Cardiac septum (tissue), 1 donor: ENCODE measurements around the gene ASAP2. TPM values are rescaled to one million over a fixed set of nuclear protein-coding genes. Genes with fewer than 3 reads are reported as not detected.

ENCODE experiments used
- DNase-seq: peaks from one replicate; pipeline ENCODE4 v3.0.0-alpha.2; 2020; ENCODE audit warnings: low spot score
- intact Hi-C: fragments of 100-400 bp; cut with DNase I; formaldehyde crosslinking; loops from one replicate; pipeline ENCODE4 v1.14.0; 2022
- long read RNA-seq: library from polyadenylated mRNA; unstranded; transcript quantifications from one replicate; pipeline ENCODE4 v2.0.0, GENCODE V29; 2021
- total RNA-seq: library from RNA; stranded (reverse); fragmentation: NEBNext Ultra II Directional; extraction: Animal tissue kit (Norgen Biotek cat#: 25700); gene quantifications from one replicate; pipeline ENCODE4 v1.2.1, GENCODE V29; 2021
- donor health status: DM: no; HTN: no; CAD: no.

Gene ASAP2
- 11.8 TPM for total RNA-seq
- long read RNA-seq, full-length matches to known transcripts: 3 of 13 reads
- long read RNA-seq, partial matches to known transcripts: 7 of 13 reads
- long read RNA-seq, other reads (novel, unspliced or antisense): 3 of 13 reads

DNA sequence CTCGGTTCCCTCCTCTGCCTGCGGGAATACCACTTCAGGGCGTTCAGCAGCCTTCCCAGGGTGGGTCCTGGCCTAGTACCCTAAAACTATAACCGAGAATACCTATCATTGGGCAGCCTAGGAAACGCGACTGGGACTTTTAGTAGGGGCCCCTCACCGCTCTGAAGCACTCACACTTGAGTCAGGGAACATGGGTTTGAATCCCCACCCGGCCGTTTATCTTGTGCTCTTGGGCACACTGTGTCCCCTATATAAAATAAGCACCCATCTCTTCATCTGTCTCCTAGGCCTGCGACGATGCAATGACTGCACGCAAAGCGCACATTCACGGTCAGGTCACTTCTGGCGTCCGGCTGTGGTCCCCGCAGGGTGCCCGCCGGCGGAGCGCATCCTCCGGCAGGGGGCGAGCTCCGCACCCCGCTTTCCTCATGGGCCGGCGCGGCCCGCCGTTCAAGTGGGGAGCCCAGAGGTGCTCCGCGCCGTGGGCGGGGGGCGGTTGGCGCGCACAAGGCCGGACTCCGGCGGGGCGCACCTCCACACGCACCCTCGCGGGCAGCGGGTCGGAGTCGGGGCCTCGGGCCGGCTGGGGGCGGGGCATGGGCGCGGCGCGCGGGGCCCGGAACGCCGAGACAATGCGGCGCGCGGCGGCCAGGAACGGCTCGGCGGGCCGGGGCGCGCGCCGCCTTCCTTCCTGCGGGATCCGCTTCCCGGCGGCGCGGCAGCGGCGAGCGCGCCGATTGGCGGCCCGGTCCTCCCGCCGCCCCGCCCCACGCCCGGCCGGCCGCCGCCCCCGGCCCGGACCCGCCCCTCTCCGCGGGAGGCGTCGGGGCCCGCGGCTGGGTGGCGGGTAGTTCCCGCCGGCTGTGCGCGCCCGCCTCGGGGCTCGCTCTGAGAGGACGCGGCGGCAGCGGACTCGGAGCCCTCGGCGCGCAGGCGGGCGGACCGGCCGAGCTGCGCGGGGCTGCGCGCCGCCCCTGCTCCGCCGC, at the start of gene ASAP2:
Gene ASAP2 (plus strand): TSS at position 850 of the 986 bp plus-strand sequence. CDS start 293 bp downstream, outside the sequence.
- DNase-seq: peak; percentile 87
- intact Hi-C loops: loop anchor here (5.0 kb wide), 4 partner anchors 56 to 216 kb away; partner anchors contain the start of genes CPSF3 and ITGB1BP1

DNA sequence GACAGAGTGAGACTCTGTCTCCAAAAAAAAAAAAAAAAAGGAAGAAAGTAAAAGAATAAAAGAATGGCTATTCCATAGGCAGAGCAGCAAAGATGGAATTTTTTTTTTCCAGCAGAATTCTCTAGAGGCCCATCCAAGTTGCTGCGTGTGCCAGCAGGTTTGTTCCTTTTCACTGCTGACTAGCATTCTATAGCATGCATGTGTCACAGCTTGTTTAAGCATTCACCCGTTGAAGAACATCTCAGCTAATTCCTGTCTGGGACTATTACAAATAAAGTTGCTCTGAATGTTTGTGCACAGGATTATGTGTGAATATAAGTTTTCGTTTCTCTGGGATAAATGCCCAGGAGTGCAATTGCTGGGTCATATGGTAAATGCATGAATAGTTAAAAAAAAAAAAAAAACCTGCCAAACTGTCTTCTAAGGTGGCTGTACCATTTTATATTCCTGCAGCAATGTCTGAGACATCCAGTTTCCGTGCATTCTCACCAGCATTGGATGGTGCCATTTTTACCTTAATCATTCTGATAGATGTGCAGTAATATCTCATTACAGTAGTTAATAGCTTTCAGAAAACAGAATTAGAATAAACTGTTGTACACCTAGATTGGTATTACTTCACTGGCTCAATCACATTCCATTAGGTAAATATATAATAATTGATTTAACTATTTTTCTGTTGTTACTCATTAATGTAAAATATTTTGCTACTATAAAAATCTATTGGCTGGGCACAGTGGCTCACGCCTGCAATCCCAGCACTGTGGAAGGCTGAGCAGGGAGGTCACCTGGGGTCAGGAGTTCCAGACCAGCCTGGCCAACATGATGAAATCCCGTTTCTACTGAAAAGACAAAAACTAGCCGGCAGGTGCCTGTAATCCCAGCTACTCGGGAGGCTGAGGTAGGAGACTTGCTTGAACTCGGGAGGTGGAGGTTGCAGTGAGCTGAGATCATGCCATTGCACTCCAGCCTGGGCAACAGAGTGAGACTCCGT, 47.5 kb upstream of the ASAP2 start:
- no peak for DNase-seq
- intact Hi-C loops: no loop called here

DNA sequence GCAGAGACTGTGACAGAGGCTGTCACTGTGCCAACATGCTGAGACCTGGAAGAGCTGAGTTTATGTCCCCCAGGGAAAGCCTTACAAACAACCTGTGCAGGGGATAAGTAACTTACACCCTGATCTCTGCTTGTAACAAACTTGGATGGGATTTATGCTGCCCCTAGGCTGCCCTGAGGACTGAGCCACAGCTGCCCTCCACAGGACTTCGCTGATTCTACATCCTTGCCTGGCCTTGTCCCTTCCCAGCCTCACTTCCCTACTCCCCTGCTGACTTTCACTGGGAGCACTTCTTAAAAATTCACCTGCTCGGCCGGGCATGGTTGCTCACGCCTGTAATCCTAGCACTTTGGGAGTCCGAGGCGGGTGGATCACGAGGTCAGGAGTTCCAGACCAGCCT, 45.9 kb upstream of the ASAP2 start:
- DNase-seq: no peak
- intact Hi-C loops: no loop called here

DNA sequence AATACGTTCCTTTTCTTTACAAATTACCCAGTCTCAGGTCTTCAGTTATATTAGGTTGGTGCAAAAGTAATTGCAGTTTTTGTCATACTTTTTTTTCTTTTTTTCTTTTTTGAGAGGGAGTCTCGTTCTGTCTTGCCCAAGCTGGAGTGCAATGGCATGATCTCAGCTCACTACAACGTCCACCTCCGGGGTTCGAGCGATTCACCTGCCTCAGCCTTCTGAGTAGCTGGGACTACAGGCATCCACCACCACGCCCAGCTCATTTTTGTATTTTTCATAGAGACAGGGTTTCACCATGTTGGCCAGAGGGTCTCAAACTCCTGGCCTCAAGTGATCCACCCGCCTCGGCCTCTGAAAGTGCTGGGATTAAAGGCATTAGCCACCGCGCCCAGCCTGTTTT, 43.8 kb upstream of the ASAP2 start:
- intact Hi-C loops: no loop called here

DNA sequence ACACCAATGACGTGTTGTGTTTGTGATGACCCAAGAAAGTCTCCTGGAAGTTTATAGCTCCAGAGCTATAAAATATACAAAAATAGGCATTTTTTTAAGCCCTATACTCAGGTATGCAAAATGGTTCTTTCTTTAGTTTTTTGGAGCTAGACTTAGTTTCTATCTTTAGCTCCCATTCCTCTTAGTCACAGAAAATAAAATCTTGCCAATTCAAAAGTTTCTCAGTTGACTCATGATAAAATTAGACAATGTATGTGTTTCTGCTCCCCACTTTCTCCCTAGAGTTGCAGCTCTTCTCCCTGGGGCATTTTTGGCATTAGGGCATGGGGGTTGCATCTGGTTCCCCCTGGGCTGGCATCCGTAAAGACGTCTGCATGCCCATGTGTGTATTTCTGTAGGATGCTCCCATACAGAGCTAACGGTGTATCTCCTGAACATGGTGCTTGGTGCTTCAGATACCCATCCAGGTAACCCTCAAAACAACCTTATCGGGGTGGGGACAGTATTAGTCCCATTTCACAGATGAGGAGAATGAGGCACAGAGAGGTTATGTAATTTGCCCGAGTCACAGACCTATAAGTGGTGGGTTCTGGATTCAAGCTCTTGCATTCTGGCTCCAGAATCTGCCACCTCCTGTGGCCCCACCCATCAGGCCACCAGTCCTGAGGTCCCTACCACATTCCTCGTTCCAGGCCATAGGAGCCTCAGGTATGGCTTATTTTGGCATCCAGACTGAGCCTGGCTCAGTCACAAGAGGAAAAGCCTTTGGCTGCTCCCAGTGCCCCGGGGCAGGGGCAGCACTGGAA, 43.1 kb upstream of the ASAP2 start:
- no peak for DNase-seq
- intact Hi-C loops: no loop called here

More for the DNA sequence above, 43.8 kb upstream of the ASAP2 start:
- DNase-seq: no peak

DNA sequence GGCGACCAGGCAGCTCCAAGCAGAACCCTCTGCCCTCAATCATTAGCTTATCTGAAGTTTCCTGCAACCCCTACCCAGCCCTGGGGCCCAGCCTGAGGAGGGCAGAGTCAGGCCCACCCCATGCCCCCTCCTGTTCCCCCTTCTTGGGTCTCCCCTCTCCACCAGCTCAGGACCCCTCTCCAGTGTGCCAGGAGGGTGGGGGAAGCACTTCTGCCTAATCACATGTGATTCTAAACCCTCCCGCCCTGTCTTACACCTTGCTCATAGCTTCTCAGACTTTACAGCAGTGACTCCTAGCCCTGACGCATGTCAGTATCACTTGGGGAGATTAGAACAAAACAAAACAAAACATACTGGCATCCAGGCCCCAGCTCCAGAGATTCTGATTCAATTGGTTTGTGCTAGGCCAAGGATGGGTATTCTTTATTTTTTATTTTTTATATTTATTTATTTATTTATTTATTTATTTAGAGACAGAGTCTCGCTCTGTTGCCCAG, 42.5 kb upstream of the ASAP2 start:
- DNase-seq: no peak
- intact Hi-C loops: no loop called here

DNA sequence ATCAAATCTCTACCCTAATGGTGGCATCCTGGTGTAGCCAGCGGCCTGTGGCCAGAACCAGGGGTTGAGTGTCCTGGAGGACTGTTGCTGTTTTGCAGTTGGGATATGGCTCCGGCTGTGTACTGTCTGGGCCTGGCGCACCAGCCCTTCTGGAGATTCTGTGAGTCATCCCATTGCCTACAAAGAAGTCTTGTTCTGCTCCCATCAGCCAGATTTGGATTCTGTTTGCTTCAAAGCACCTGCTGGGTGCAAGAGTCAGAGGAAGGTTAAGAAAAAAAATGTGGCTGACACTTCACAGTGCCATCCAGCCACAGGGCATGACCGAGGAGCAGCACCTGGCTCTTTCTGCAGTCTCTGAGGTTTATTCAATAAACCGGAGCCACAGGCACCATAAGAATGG, 41.0 kb upstream of the ASAP2 start:
- intact Hi-C loops: no loop called here
- no peak for DNase-seq

DNA sequence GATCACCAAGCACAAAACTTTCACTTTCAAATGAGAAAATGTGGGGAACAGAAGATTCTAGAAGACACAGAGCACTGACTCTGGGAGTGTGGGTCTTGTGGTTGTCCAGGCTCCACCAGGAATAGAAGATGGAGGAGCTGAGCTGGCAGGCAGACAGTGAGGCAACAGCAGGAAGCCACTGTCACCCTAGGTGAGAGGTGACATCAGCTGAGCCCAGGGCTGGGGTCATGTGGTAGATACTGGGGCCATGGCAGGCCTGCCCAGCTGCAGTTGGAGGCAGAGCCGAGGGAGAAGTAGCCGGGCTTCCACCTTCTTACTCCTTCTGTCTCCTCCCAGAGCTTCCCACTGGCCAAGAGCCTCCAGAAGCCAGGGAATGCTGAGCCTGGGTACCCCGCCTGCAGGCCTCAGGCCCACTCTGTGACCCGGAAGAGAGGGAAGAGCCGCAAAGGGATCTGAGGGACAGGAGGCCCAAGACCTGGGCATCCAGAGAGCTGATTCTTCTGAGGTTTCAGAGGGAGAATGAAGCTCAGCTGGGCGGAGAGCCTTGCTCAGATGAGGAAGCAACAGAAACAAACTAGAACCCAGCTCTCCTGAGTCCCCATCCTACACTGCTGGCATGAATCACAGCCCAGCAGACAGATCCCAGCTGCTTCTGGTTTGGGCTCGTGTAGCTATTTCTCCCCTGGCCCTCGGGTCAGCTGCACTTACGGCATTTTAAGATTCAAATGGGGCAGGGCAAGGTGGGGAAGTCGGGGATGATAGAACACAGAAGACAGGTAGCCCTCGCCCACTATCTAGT, 39.8 kb upstream of the ASAP2 start:
- intact Hi-C loops: no loop called here
- DNase-seq: no peak

DNA sequence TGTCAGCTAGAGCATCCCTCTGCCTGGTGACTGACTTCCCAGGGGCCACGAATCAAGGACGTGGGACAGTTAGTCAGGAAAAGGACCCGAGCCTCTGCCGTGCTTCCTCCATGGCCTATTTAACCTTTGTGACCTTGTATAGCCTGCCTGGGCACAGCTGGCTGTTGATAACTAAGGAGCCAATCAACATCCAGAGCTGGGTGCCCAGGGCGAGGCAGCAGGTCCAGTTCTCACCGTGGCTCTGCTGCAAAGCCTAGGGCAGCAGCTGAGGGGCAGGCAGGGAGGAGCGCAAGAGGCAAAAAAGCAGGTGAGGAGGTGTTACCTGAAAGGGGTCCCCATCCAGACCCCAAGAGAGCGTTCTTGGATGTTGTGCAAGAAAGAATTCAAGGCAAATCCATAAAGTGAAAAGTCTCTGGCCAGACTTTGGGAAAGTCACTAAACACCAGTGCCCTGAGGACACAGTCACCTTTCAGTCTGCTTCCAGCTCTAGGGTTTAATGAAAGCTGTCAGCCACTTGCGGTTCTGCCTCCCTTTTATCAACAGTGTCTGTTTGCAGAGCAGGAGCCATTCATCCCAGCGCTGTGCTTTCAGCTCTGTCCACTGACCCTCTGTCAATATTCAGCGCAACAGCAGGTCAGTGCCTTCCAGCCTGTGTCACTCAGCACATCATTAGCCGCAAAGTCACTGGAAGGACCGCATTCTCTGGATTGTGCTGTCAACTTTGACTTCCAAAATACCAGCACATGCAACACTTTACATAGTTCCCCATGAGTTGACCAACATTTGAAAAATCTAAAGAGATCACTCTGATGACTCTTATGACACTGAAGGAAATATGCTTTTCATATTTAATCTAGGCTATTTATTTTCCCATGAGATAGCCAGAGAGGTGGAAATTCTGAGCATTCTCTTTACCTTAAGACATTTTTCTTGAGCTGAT, 38.6 kb upstream of the ASAP2 start:
- no peak for DNase-seq
- intact Hi-C loops: no loop called here

DNA sequence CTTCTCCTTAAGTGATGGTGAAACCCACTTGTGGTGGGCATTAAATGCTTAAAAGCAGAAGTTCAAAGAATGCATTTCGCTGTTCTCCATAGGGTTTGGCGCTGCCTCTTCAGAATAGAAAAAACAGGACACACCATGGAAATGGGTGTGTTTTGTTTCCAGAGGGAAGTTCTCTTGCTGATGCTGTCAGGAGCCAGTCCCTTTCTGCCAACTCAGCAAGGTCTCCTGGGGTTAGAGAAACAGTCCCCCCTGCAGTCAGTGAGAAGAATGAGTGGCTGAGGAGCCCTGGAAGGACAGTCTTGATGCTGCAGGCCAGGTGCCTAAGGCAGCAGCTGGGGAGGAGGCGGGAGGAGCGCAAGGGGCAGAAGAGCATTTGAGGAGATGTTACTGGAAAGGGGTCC, 37.8 kb upstream of the ASAP2 start:
- intact Hi-C loops: no loop called here
- peak; percentile 59 for DNase-seq

DNA sequence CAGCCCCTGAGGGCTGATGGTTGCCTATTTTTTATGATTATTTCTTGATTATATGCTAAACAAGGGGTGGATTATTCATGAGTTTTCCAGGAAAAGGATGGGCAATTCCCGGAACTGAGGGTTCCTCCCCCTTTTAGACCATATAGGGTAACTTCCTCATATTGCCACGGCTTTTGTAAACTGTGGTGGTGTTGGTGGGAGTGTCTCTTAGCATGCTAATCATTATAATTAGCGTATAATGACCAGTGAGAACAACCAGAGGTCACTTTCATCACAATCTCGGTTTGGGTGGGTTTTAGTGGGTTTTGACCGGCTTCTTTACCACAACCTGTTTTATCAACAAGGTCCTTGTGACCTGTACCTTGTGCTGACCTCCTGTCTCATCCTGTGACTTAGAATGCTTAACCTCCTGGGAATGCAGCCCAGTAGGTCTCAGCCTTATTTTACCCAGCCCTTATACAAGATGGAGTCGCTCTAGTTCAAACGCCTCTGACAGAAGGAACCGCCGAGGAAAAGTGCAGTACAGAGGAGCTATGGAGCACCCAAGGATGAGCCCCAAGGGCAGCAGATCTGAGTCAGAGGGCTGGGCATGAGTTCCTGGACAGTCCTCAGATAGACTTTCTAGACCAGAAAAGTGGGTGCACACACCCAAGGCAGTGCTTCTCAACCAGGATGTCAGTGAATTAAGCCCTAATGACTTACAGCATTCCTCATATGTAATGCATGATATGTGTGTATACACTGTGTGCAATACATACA, 37.1 kb upstream of the ASAP2 start:
- no peak for DNase-seq
- intact Hi-C loops: no loop called here

DNA sequence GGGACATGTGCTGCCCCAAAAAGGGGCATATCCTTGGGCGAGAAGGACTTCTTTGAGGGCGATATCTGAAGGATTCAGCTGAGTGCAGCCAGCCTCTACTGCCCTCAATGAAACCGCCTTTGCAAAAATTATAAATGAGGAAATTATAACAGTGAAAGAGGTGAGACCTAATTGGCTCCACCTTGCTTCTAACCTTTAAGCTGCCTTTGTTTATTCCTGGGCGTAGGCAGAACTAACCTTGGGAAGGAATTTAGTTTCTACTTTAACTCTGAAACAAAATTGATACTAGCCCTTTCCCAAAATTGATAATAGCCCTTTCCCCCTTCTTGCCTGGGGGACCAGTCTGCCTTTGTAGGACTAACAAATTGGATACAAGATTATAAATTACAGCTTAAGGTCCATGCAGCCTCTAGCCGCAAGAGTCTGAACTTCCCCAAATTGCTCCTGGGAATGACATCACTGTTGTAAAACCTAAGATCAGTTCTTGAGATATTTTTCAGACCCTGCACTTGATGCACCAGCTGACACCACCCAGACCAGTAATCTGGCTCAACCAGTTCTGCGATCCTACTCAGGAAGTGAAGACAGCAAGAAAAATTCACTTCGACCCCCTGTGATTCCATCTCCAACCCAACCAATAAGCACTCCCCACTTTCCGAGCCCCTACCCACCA, 36.0 kb upstream of the ASAP2 start:
- no peak for DNase-seq
- intact Hi-C loops: no loop called here

DNA sequence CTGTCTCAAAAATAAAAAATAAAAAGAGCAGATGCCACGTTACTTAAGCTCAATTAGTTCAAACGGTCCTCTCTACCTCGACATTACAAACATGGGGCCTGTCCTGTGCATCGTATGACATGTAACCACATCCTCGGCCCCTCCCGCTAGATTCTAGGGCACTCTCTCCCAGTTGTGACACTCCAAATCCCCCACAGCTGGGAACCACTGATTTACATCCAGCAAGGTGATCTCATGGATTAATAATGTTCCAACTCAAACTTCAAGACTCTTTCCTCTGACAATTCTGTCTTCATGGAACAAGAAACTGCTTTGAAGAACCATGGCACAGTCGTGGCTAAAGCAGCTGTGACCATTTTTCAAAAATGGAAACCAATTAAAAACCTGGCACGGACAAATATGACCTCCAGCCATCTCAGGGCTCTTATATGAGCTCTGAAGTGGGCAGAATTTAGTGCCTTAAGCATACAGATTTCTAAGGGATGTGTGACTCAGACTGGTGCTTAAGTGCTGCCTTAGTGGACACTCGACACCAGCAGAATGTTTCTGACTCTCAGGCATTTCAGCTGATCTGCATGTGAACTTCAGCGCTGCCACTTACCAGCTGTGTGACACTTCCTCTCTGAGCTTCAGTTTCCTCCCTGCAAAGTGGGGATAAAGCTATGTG, 31.7 kb upstream of the ASAP2 start:
- no peak for DNase-seq
- intact Hi-C loops: no loop called here

DNA sequence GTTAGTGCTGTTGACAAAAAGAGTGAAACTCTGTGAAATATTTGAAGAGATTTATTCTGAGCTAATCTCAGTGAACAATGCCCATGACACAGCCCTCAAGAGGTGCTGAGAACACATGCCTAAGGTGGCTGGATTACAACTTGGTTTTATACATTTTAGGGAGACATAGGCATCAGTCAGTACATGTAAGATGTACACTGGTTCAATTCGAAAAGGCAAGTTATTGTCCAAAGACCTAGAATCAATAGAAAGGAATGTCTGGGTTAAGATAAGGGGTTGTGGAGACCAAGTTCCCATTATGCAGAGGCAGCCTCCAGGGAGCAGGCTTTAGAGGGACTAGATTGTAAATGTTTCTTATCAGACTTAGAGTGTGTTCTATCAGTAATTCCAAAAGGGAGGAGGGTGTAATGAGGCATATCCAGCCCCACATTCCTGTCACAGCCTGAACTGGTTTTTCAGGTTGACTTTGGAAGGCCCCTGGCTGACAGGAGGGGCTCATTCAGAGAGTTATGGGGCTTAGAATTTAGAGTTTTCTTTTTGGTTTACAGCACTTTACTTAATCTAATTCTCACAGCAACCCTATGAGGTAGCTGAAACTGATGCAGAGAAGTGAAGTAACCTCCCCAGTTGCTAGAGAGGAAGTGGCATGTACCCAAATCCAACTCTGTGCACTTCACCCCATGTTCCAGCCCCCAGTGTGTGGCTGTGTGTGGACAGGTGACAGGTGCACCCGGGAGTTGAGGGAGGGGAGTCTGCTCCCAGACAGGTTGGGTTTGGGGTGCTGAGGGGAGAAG, 28.3 kb upstream of the ASAP2 start:
- intact Hi-C loops: no loop called here
- DNase-seq: no peak
